H9 (cell line): Measurements from ENCODE around the gene STIL. TPM values are rescaled to one million over a fixed set of nuclear protein-coding genes. Genes with fewer than 3 reads are reported as not detected.

Experiments
- DNase-seq: peaks from one replicate; pipeline ENCODE4 v3.0.0-alpha.2; 2017
- H2AFZ ChIP-seq: one replicate; pipeline ENCODE4 v1.6.1; 2013; ENCODE audit warnings: mild to moderate bottlenecking, low read length, control low read depth, moderate library complexity
- H2AK5ac ChIP-seq: 2 replicates; pipeline ENCODE4 v1.6.1; 2013; ENCODE audit warnings: low read length, control low read depth, mixed read lengths; ENCODE audit not compliant: insufficient read length
- H2BK120ac ChIP-seq: one replicate; pipeline ENCODE4 v1.6.1; 2013; ENCODE audit warnings: low read depth, mild to moderate bottlenecking, low read length, control low read depth, inconsistent platforms; ENCODE audit not compliant: poor library complexity, severe bottlenecking
- H2BK12ac ChIP-seq: 2 replicates; pipeline ENCODE4 v1.6.1; 2013; ENCODE audit warnings: low read length, control low read depth, mixed read lengths, low read depth; ENCODE audit not compliant: insufficient read length
- H2BK15ac ChIP-seq: 2 replicates; pipeline ENCODE4 v1.6.1; 2013; ENCODE audit warnings: low read depth, low read length, control low read depth
- H2BK20ac ChIP-seq: one replicate; pipeline ENCODE4 v1.6.1; 2013; ENCODE audit warnings: low read depth, mild to moderate bottlenecking, low read length, control low read depth, inconsistent platforms; ENCODE audit not compliant: poor library complexity, severe bottlenecking
- H2BK5ac ChIP-seq: 2 replicates; pipeline ENCODE4 v1.6.1; 2013; ENCODE audit warnings: low read length, control low read depth, mixed read lengths; ENCODE audit not compliant: insufficient read length
- H3K14ac ChIP-seq: 2 replicates; pipeline ENCODE4 v1.6.1; 2013; ENCODE audit warnings: low read length, control low read depth; ENCODE audit not compliant: insufficient read depth
- H3K18ac ChIP-seq: 2 replicates; pipeline ENCODE4 v1.6.1; 2013; ENCODE audit warnings: low read depth, mild to moderate bottlenecking, mixed read lengths, low read length, control low read depth; ENCODE audit not compliant: insufficient read length
- H3K23ac ChIP-seq: 2 replicates; pipeline ENCODE4 v1.6.1; 2013; ENCODE audit warnings: low read length, control low read depth, mixed read lengths, low read depth; ENCODE audit not compliant: insufficient read length
- H3K23me2 ChIP-seq: 2 replicates; pipeline ENCODE4 v1.6.1; 2013; ENCODE audit warnings: low read depth, mild to moderate bottlenecking, mixed read lengths, low read length, control low read depth; ENCODE audit not compliant: insufficient read length, poor library complexity, severe bottlenecking
- H3K27ac ChIP-seq: 2 replicates; pipeline ENCODE4 v1.5.1; 2013; ENCODE audit warnings: low read length, control low read depth, mixed read lengths, low read depth; ENCODE audit not compliant: insufficient read length
- H3K27me3 ChIP-seq: 2 replicates; pipeline ENCODE4 v1.6.1; 2013; ENCODE audit warnings: low read length, control low read depth, inconsistent platforms; ENCODE audit not compliant: insufficient read depth
- H3K4ac ChIP-seq: 2 replicates; pipeline ENCODE4 v1.6.1; 2013; ENCODE audit warnings: low read depth, mild to moderate bottlenecking, control low read depth, inconsistent platforms, low read length, moderate library complexity
- H3K4me1 ChIP-seq: 2 replicates; pipeline ENCODE4 v1.6.1; 2013; ENCODE audit warnings: low read length, control low read depth, inconsistent platforms; ENCODE audit not compliant: insufficient read depth
- H3K4me2 ChIP-seq: 2 replicates; pipeline ENCODE4 v1.6.1; 2013; ENCODE audit warnings: low read length, control low read depth, mixed read lengths; ENCODE audit not compliant: insufficient read length, insufficient read depth
- H3K56ac ChIP-seq: 2 replicates; pipeline ENCODE4 v1.6.1; 2013; ENCODE audit warnings: low read depth, mild to moderate bottlenecking, mixed read lengths, low read length, control low read depth; ENCODE audit not compliant: insufficient read length
- H3K79me1 ChIP-seq: 2 replicates; pipeline ENCODE4 v1.6.1; 2013; ENCODE audit warnings: low read depth, mild to moderate bottlenecking, moderate library complexity, low read length, control low read depth, inconsistent platforms; ENCODE audit not compliant: insufficient read depth, poor library complexity, severe bottlenecking
- H3K79me2 ChIP-seq: 2 replicates; pipeline ENCODE4 v1.6.1; 2013; ENCODE audit warnings: low read length, control low read depth, inconsistent platforms; ENCODE audit not compliant: insufficient read depth
- H3K9ac ChIP-seq: 2 replicates; pipeline ENCODE4 v1.6.1; 2013; ENCODE audit warnings: low read length, control low read depth, mixed read lengths; ENCODE audit not compliant: insufficient read length; ENCODE audit errors: extremely low read depth
- H3K9me3 ChIP-seq: one replicate; pipeline ENCODE4 v1.6.1; 2013; ENCODE audit warnings: low read depth, low read length, inconsistent platforms; ENCODE audit not compliant: control insufficient read depth
- H3T11ph ChIP-seq: one replicate; pipeline ENCODE4 v1.6.1; 2013; ENCODE audit warnings: mild to moderate bottlenecking, low read length, control low read depth, inconsistent platforms
- H4K20me1 ChIP-seq: one replicate; pipeline ENCODE4 v1.6.1; 2013; ENCODE audit not compliant: control insufficient read depth, insufficient read length, insufficient read depth
- H4K5ac ChIP-seq: 2 replicates; pipeline ENCODE4 v1.6.1; 2013; ENCODE audit warnings: low read depth, mild to moderate bottlenecking, mixed read lengths, low read length, control low read depth; ENCODE audit not compliant: insufficient read length
- H4K8ac ChIP-seq: replicated peaks from 2 replicates; pipeline ENCODE4 v1.6.1; 2013; ENCODE audit warnings: low read length, control low read depth, mixed read lengths, low read depth; ENCODE audit not compliant: insufficient read length
- H4K91ac ChIP-seq: 2 replicates; pipeline ENCODE4 v1.6.1; 2013; ENCODE audit warnings: low read depth, mild to moderate bottlenecking, moderate library complexity, mixed read lengths, low read length, control low read depth; ENCODE audit not compliant: insufficient read length
- H3K27ac Mint-ChIP-seq, 3 experiments: 2 replicates in 2 of 3; 3 replicates in 1 of 3; pipeline ENCODE4 v1.8.0; 2020 to 2021; ENCODE audit warnings: mixed read lengths in 3 of 3, mild to moderate bottlenecking in 1 of 3, moderate library complexity in 1 of 3
- H3K27me3 Mint-ChIP-seq: 2 replicates; pipeline ENCODE4 v1.8.0; 2021; ENCODE audit warnings: low read depth, mild to moderate bottlenecking, moderate library complexity, mixed read lengths
- H3K36me3 Mint-ChIP-seq, 3 experiments: 2 replicates in 2 of 3; 3 replicates in 1 of 3; pipeline ENCODE4 v1.8.0; 2020 to 2021; ENCODE audit warnings: low read depth in 3 of 3, mixed read lengths in 3 of 3; ENCODE audit not compliant: insufficient read depth in 1 of 3
- H3K4me1 Mint-ChIP-seq, 2 experiments: 2 replicates each; pipeline ENCODE4 v1.8.0; 2020; ENCODE audit warnings: mixed read lengths in 2 of 2
- H3K4me3 Mint-ChIP-seq, 2 experiments: 2 replicates in 1 of 2; 3 replicates in 1 of 2; pipeline ENCODE4 v1.8.0; 2020 to 2021; ENCODE audit warnings: mild to moderate bottlenecking in 2 of 2, mixed read lengths in 2 of 2, moderate library complexity in 1 of 2
- H3K9me3 Mint-ChIP-seq, 2 experiments: 2 replicates in 1 of 2; 3 replicates in 1 of 2; pipeline ENCODE4 v1.8.0; 2020; ENCODE audit warnings: mild to moderate bottlenecking in 2 of 2, mixed read lengths in 2 of 2, moderate library complexity in 1 of 2
- CTCF ChIP-seq: fragments of 200-600 bp; sonication (generic); conservative IDR thresholded peaks from 3 replicates; pipeline ENCODE4 v1.8.0; 2021; ENCODE audit warnings: antibody characterized with exemption, mild to moderate bottlenecking
- WGBS: extraction: QIAGEN DNeasy Blood & Tissue Kit; methylation state at CpG from one replicate; pipeline ENCODE4 v1.1.7; 2013; ENCODE audit warnings: missing lambda C conversion rate, low lambda C conversion rate, mixed read lengths; ENCODE audit not compliant: insufficient read length; ENCODE audit errors: extremely low coverage; 5-methylcytosine and 5-hydroxymethylcytosine counted together
- total RNA-seq: library from RNA; stranded (reverse); gene quantifications from 2 replicates; pipeline ENCODE4 v1.2.1, GENCODE V29; 2021

STIL gene
- total RNA-seq, 1 experiment from 2014 or later, result 26.6 TPM

DNA sequence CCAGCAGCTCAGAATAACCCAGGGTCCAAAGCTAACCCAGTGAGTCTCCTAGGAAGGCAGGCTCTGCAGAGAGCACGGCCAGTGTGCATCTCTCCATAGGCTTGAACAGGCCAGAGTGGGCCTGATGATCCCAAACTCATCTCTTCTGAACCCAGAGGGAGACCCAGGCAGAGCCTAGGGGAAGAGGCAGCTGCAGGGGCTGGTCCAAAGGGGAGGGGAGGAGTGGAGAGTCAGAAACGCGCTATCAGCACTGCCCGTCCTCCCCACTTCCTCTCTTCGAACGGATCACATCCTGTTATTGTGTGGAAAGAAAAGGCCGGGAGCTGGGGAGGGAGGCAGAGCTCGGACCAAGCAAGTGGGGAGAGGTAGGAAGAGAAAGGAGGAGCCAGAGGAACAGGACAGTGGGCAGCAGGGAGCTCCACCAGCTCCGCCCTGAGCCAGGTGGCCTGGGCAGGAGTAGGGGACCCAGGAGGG lies 102.1 kb downstream of the STIL start:
- Histone ChIP-seq H4K5ac (no peak overlapping the region), H3K79me2 (no peaks in the 10 kb centered on the region), H2BK5ac (no peak overlapping the region), H3K23me2 (no peaks in the 10 kb centered on the region), H3K9me3 (no peaks in the 10 kb centered on the region), H3K14ac (no peak overlapping the region; the same call in 1 of the 2 replicates), H2BK20ac (no peak overlapping the region), H2BK120ac (no peak overlapping the region), H2AK5ac (no peak overlapping the region), H3K9ac (no peak overlapping the region), H4K20me1 (no peaks in the 10 kb centered on the region), H4K91ac (no peak overlapping the region), H3K18ac (no peak overlapping the region), H3K4me1 (peaks cover 2% of the 10 kb centered on the region; the same call in 1 of the 2 replicates), H3K56ac (no peak overlapping the region), H2BK15ac (no peak overlapping the region), H3K27ac (no peak overlapping the region), H3K4ac (no peak overlapping the region), H3T11ph (no peak overlapping the region), H3K79me1 (no peaks in the 10 kb centered on the region), H3K27me3 (no peaks in the 10 kb centered on the region; the same call in 1 of the 2 replicates), H2BK12ac (no peak overlapping the region), H2AFZ (no peak overlapping the region), H3K23ac (no peak overlapping the region), H4K8ac (no peak overlapping the region), H3K4me2 (no peak overlapping the region)
- no CpG with 5 or more reads among the region's 9 CpGs for WGBS
- Mint-ChIP-seq H3K36me3 (no peaks in the 10 kb centered on the region; a peak in 1 of 7 replicates), H3K27ac (no peak overlapping the region), H3K27me3 (peaks cover 57% of the 10 kb centered on the region), H3K4me3 (no peak overlapping the region), H3K4me1 (peaks cover 33 to 35% of the 10 kb centered on the region in 2 experiments), H3K9me3 (peaks cover 4 to 7% of the 10 kb centered on the region in 2 experiments; a peak in 3 of 5 replicates)
- DNase-seq, result no peak
- TF ChIP-seq CTCF, result no peak
